HG03159 (cell line): ENCODE results near the gene RGS13.
"Not testable (repeated sequence)": the region's sequence is repeated elsewhere in the genome, so short reads cannot be mapped to it uniquely, and the experiment has no call there.

Experiments
- ATAC-seq: cut with Tn5 transposase; IDR thresholded peaks from one replicate; pipeline ENCODE4 v1.9.1; 2021; ENCODE audit warnings: mild to moderate bottlenecking, moderate library complexity; ENCODE audit not compliant: unreplicated experiment

The RGS13 gene

DNA sequence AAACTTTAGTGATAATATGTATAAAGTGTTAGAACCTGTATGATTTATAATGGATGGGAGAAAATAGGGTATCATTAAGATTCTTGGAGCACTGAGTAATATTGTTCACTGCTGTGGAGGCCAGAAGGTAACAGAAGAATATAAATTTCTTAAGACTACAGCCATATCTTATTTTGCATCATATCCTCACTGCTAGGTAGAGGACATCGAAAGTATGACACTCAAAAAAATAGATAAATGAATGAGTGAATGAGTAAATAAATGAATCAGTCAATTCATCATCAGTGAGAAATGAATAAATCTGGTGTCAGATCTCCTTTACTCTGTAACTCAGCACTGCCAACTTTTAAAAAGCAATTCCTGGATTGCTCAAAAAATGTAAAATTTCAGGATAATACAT, 33.2 kb downstream of the RGS13 start:
- ATAC-seq = no peak

DNA sequence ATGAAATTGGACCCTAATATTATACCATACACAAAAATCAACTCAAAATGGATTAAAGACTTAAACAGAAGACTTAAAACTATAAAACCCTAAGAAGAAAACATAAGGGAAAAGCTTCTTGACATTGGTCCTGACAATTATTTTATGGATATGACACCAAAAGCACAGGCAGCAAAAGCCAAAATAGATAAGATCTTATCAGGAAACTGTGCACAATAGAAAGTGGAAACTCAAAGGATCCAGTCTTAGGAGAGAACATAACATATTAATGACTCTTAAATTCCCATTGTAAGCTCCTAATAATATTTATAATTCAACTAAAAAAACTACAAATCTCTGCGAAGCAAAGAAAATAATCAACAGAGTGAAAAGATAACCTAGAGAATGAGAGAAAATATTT, 39.8 kb downstream of the RGS13 start:
- ATAC-seq = no peak

DNA sequence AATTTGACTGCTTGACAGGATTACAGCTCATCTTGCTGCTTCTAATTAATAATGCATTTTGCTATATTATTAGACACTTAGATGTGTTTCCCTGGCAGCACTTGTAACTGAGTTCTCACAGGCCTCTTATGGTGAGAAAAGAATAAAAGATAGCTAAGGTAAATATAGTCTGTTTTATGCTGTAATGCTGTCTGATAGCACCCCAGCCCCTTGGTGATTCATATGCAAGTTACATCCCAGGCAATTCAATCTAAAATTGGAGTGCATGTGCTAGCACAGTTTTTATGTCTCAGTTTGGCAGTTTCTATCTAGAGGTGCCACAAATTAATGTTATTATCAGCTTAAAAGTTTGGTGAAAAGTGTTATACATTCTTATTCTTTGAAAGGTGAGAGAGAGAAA, 42.2 kb downstream of the RGS13 start:
- no peak for ATAC-seq

DNA sequence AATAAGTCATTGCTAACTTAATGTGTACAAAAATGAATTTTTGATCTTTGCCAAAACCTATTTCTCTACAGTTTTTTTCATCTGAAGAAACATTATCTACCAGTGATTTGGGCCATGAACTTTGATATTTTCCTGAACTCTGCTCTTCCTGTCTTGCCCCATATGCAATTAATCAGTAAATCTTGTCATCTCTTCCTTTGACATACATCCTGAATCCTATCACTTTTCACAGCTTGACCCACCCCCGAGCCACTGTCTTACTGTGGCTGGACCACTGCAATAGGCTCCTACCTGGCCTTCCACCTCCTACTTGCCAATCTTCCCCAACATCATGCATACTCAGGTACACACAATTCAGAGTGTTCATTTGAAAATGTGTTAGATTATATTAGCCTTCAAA, 46.4 kb downstream of the RGS13 start:
- no peak for ATAC-seq

DNA sequence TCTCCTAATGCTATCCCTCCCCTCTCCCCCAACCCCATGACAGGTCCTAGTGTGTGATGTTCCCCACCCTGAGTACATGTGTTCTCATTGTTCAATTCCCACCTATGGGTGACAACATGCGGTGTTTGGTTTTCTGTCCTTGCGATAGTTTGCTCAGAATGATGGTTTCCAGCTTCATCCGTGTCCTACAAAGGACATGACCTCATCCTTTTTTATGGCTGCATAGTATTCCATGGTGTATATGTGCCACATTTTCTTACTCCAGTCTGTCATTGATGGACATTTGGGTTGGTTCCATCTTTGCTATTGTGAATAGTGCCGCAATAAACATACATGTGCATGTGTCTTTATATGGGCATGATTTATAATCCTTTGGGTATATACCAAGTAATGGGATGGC, 47.1 kb downstream of the RGS13 start:
- ATAC-seq = not testable (repeated sequence)

DNA sequence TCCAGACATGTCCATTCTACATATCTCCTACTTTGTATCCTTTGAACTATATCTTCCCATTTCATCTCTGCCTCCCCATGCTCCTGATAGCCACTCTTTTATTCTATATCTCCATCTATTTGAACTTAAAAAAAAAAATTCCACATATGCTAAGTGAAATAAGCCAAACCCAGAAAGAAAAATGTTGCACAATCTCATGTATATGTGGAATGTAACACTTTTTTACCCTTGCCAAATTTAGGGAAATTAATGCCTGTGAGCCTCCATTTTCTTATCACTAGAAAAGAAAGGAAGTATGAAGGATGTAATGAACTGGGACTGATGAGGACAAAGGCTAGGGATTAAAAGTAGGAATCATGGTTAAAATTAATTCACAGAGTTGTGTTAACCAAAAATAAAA, 53.5 kb downstream of the RGS13 start:
- ATAC-seq = no peak

DNA sequence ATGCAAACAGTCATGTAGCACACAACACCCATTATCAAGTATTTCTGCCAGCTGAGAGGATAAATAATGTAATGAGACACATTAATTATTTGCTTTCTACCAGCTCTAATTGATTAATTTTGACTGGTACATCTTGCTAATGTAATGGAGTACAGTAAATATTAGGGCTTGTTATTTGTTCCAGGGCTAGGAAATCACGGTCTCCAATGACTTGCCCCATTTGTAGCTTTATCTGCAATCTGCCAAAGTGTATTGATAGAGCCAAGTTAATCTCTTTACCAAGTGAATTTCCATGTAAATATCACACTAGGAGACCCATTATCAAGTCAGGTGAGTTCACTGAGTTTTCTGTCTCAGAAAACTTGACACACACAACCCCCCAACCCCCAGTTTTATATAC, 55.1 kb downstream of the RGS13 start:
- ATAC-seq = no peak

DNA sequence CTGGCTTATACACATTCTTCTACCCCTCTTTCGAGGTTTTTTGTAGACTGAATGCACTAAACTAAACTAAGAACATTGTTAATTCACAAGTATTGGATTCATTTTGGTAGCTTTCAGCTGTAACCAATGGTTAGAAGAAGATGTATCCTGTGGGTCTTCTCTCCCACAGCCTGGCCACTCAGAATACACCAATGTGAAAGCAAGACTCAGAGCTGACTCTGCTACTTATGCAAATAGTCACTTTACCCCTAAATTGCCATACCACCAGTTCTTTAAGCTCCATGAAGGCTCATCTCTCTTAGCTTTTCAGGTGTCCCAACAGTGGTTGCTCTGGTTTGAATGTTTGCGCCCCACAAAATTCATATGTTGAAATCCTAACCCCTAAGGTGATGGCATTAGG, 60.1 kb downstream of the RGS13 start:
- ATAC-seq = no peak

DNA sequence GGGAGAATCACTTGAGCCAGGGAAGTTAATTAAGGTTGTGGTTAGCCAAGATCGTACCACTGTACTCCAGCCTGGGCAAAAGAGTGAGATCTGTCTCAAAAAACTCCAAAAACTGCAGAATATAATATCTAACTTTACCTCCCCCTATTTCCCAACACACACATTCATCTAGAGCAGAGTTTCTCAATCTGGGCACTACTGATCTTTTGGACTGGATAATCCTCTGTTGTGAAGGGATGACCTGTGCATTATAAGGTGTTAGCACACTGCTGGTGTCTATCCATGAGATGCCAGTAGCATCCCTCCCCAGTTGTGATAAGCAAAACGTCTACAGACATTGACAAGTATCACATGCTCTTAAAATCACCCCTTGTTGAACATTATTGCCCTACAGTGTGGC, 61.8 kb downstream of the RGS13 start:
- no peak for ATAC-seq

DNA sequence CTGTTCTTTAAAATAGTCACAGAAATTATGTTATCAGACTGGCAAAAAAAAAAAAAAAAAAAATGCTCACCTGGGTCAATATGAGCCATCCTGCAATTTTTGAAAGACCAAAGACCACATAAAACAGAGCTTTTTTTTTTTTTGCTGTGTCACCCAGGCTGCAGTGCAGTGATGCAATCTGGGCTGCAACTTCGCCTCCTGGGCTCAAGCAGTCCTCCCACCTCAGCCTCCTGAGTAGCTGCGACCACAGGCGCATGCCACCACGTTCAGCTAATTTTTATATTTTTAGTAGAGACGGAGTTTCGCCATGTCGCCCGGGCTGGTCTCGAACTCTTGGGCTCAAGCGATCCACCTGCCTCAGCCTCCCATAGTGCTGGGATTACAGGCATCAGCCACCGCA, 62.8 kb downstream of the RGS13 start:
- ATAC-seq = no peak

DNA sequence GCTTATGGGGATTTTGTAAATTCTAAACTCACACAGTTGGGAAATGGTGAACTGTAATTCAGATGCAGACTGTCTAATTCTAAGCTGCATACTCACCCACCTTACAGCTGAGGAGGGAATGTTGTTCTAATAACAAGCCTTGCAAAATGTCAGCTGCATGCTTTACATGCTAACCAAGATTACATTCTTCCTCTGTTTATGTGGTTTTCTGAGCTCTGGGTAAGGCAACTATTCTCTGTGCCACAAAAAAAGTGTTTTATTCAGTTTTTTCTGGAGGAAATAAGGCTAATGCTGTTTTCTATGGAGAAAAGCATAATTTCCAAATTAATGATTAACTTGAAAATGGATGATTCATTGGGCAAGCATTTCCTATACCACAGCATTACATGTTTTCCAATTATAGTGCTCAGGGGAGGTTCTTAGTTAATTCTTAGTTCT, 64.9 kb downstream of the RGS13 start:
- no peak for ATAC-seq

DNA sequence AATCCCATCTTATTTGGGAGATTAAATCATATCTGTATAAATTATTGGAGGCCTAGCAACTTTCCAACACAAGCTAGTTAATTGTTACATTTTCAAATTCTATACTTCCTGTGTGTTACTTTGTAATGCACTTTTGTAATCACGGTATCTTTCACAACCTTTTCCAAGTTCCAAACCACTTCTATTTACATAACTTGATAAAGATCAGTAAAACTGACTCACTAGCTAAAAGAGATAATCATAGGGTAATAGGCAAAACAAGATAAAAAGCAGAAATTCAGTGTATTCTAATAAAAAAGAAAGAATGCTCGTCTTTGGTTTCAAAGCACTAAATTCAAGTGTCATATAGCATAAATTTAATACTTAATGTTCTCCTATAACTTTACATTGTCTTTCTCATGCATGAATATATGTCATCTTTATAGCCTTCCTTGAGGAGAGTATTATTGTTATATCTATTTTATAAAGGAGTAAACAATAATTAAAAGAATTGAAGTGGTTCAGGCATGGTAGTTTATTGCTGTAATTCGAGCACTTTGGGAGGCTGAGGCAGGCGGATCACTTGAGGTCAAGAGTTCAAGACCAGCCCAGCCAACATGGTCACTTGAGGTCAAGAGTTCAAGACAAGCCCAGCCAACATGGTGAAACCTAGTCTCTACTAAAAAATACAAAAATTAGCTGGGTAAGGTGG, 66.4 kb downstream of the RGS13 start:
- no peak for ATAC-seq

DNA sequence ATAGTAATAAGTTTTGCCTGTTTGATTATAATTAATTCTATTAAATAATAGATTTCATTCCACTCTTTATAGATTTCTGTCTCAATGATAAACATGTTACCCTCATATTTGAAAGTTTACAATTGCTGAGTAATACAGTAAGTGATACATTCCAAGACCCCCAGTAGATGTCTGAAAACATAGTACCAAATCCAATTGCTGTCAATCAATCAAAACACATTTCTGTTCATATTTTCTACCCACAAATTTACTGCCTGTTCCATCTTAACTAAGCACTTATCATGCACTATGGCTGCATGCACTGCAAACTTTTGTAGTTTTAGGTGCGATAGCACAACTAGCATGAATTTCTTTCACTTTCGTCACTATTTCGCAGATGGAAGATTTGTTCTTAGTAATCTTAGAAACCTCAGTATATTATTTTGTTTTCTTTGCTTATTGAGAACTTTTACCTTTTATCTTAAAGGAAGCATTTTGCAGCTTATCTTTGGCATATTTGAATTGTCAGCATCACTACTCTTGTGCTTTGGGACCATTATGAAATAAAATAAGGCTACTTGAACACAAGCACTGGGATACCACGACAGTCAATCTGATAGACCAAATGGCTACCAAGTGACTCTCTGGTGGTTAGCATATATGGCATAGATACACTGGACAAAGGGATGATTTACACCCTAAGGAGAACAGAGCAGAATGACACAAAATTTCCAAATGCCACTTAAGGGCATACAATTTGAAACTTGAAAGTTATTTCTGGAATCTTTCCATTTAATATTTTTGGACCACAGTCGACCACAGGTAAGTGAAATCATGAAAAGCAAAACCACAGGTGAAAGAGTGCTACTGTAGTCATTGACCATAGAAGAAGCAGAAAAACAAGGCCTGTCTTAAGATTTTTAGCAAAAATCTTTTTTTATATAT, 67.6 kb downstream of the RGS13 start:
- peak; percentile 86 for ATAC-seq

DNA sequence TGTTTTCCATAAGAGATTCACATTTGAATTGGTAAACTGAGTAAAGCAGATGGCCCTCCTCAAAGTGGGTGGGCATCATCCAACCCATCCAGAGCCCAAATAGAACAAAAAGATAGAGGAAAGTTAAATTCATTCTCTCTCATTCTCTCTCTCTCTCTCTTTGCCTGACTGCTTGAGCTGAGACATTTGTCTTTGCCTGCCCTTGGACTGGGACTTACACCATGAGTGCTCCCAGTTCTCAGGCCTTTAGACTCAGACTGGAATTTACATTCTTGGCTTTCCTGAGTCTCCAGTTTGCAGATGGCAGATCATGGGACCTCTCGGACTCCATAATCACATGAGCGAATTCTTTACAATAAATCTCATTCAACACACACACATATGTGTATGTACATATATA, 69.6 kb downstream of the RGS13 start:
- ATAC-seq = no peak

DNA sequence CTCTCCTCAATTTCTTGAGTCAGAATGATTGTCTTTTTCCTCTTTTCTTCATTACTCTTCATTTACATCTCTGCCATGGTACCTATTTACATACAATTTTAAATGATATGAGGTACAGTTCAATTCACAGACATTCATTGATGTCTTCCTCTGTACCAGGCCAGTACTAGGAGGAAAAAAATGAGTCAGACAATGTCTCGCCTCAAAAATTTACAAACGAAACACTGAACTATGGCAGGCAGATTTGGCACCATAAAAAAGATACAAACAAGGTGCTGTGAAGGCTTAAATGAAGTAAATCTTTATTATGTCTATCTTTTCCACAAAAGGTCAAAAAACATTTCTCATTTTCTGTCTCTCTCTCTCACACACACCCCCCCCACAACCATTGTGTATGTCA, 71.0 kb downstream of the RGS13 start:
- no peak for ATAC-seq

DNA sequence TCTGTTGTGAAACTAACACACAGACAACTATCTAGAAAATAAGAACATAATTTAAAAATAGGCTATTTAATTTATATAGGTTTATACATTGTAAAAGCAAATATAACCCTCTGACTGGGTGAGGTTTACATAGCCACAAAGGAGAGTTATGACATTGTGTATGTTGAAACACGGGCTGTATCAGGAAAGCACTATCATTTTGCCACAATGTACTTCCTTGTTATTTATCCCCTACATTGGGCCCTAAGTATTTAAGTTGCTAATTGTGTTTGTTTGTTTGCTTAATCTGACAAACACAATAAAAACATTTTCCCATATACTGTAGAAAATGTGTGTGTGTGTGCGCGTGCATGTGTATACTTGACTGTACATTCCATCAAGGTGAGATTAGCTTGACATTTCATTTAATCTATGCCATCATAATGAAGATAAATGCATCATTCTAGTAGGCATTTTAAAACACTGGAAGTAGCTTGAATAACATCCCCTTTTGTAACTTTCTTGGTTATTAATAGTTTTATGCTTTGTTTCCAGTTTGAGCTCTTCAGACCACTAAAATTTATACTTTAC, 72.1 kb downstream of the RGS13 start:
- ATAC-seq = no peak

DNA sequence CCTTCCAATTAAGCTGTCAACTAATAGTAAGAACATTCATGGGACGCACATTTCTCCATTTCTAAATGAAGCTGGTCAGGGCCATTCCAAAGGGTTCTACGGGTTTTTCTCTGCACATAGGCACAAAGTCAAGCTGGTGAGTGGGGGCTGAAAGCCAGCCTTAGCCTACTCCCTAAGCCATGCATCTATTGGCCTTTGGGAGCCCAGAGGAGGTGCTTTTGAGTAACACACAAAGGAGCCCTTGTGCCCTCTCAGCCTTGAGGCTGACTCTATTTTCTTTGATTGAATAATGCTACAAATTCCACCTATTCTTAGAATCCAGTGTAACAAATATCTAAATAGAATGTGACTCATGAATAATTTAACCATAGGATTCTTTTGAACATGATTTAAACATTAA, 73.6 kb downstream of the RGS13 start:
- no peak for ATAC-seq
